T-helper 22 cell (primary cell): ENCODE results near the gene TRDN.
"Not testable (repeated sequence)": the region's sequence is repeated elsewhere in the genome, so short reads cannot be mapped to it uniquely, and the experiment has no call there.

Source experiments
- DNase-seq: peaks from one replicate; pipeline ENCODE4 v3.0.0-alpha.2; 2020; ENCODE audit warnings: low read depth

TRDN gene

DNA sequence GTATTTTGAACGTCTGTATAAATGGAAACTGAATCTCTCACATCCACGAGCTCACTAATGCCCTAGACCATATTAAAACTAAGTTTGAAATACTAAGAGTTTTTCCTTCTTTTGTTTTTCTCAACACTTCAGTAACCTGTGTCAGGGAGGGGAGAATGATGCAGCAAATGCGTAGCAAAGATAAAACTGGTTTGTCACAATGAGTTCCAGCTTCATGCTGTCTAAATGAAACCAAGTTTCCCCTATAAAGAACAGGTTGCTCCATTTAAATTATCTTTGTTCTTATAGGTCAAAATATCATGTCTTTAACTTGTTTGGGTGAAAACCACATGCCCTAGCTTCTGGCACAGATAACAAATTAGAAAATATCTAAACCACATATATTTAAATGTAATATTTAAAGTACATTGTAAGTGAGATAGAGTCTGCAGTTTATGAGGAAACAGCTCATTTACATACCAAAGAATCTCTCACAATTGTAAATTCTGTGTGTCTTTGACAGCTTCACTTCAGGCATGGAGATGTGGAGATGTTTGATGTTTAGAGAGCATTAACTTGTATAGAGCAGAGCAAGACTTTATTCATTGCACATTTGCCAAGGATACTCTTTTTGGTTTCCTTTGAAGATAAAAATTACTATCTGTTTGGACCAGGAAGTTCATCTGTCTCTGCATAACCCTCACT, 7.3 kb downstream of the TRDN start:
- no peak for DNase-seq

DNA sequence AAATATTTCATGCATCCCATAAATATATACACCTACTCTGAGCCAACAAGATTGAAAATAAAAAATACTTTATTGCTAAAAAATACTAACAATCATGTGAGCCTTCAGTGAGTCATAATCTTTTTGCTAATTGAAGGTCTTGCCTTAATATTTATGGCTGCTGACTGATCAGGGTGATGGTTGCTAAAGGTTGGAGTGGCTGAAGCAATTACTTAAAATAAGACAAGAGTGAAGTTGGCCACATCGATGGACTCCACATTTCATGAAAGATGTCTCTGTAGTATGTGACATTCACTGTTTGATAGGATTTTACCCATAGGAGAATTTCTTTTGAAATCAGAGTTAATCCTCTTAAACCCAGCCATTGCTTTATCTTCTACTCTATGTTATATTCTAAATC, 11.1 kb downstream of the TRDN start:
- no peak for DNase-seq

DNA sequence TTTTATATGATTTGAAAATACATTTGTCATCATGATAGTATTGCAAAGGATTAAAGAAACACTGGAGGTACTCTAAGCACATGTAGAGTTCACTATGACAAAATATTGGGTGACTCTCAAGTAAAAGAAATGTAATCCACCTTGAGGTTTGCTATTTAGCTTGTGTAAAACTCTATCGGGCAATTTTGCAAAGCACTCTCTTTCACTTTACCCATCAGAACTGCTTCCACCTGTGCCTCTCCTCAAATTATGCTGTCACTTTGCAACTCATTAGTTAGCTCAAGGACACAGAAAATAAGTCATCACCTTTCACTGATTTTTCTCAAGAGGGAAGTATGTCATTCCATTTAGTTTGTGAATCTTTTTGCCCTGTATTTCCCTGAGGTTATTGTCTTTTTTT, 14.0 kb downstream of the TRDN start:
- no peak for DNase-seq

DNA sequence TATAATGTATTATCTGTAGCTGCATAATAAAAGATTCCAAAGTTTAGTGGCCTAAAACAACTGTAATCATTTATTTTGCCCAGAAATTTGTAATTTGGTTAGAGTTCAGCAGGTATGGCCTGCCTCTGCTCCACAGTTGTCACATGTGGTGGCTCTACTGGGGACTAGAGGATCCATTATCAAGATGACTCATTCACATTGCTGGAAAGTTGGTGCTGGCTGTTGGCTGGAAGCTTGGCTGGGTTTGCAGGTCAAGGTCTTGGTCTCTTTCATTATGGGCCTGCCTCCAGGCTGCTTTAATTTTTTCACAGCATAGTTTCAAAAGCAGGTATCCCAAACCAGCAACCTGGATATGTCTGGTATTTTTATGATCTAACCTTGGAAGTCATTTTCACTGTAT, 17.6 kb downstream of the TRDN start:
- DNase-seq: no peak

DNA sequence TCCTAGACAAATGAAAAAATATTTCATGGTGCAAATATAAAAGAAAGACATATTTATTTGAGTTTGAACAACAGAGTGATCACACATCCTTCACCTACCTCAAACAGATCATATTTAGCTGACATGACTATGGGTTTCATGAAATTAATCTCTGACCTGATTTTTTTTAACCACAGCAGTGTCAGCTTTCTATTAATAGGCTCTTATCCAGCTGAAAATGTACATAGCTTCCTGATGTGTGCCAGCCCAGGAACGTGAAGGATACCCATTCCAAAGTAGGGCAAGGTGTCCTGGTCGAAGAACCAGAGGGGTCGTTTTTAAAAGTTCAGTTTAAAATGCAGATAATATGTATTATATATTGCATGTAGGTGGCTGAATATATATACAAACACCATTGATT, 19.8 kb downstream of the TRDN start:
- DNase-seq: no peak

DNA sequence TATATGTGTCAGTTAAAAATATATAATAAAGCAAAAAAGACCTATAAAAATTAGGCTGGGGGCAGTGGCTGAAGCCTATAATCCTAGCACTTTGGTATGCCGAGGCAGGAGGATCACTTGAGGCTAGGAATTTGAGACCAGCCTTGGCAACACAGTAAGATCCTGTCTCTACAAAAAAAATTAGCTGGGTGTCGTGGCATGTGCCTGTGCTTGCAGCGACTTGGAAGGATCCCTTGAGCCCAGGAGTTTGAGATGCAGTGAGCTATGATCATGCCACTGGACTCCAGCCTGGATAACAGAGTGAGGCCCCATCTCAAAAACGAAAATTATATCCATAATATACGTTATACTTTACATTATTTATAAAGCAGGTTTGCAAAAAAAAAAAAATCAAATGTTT, 20.7 kb downstream of the TRDN start:
- no peak for DNase-seq

DNA sequence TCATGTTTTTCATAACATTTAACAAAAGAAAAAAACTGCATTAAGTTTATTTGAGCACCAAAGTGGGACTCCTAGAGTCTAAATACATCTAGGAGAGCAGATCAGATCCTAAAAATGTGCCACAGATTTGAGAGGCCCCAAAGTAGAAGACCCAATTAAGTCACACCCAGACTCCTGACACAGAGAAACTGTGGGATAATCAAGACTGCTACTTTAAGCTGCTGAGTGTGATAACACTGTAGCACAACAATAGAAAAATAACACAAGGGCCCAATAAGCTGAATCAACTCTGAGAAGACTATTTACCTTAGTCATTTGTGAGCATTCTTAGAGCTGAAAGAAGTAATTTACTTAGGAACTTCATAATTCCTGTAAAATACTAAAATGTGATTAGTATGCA, 26.0 kb downstream of the TRDN start:
- DNase-seq: no peak

DNA sequence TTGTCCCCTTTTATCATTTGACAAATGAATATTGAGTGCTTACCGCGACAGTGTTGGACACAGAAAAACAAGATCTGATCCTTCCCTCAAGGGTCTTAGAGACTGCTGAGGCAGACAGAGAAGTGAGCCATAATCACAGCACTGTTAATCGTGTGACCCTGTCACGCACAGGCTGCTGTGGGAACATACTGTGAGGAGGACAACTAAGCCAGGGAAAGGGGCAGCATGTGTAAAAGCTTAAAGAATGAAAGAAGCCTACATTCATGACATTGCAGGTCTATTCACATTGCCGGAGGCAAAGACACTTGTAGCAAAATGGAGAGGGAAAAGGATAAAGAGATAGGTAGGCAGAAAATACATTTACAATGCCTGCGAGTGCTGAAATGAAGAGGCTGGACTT, 32.7 kb downstream of the TRDN start:
- no peak for DNase-seq

DNA sequence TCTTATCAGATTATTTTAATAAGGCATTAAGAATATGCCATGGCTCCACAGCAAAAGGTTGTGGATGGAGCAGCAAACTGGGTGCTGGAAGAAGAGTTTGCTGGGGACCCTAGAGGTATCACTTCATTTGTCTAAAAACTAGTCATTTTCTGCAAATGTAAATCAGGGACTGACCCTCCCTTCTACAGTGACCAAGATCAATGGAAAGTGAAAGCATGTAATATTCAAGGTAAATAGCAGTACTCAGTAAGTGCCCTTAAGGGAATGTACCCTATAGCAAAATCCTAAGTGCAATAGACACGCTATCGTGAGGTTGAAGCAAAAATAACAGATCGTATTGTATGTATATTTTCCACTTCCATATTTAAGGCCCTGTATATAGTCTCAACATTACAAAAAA, 38.7 kb downstream of the TRDN start:
- no peak for DNase-seq

DNA sequence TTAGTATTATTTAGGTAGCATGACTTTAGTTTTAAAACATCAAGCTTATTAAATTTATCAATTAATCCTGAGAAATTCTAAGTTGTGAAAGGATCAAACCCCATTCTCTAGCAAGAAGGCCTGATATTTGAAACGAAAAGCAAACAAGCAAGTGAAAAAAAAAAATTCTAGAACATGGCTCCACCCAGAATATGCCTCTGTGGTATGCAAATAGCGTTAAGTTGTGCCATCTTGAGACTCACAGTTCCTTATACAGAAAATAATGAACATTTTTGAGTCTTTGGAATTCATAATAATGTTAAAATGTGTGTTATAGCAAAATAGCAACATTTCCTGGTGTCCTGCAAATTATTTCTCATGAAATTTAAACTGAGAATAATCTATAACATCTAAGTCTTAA, 42.0 kb downstream of the TRDN start:
- no peak for DNase-seq

DNA sequence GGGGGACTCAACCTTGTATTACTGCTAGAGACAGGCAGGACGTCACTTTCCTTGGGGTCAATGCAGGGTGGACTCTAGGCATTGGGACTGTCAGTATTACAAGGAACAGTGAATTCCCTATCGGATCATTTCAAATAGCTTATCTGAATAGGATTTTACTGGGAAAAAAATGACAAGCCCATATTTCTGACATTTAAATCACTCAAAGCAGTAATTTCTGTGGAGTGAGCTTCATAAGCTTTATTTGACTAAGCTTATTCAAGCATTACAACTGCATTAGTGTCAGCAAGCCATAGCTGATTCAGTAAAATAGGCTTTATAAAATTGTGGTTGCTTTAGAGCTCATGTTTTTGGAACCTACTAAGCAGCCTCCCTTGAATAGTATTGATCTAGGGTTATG, 44.3 kb downstream of the TRDN start:
- DNase-seq: no peak

DNA sequence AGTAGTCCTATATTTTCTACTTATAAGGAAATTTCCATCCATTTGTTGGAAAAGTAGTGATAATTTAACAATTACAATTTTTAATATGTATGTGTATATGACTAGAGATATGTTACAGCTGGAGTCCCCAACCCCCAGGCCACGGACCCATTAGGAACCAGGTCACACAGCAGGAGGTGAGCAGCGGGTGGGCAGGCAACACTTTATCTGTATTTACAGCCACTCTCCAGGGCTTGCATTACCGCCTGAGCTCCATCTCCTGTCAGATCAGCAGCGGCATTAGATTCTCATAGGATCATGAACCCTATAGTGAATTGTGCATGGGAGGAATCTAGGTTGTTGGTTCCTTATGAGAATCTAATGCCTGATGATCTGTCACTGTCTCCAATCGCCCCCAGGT, 46.8 kb downstream of the TRDN start:
- DNase-seq: no peak

DNA sequence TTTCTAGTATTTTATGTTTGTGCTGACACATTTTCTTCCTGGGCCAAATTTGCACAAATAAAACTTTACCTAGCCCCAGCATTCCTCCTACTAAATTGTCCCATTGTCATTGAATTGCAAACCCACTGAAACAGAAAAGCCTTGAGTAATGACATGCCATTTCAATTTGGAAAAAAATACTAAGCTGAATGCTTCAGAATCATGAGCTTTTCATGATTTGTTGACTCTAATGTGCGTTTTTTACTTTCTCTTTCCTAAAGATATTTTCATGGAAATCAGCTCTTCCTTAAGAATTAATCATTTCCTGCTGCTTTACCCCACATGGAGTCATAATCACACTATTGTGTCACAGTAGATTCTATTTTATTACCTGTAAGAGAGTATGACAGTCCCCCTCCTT, 47.4 kb downstream of the TRDN start:
- DNase-seq: no peak

DNA sequence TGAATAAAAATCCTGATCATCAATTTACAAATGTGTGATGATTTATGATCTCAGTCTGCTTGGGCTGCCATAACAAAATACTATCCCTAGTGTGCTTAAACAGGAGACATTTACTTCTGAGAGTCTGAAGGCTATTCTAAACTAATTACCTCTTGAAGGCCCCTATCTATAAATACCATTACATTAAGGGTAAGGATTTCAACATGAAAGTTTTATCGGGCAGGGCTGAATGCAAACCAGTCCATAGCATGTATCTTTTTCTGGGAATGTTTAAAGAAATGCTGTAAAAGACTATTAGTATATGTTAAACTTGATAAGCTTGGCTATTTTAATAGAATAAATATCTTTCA, 48.2 kb downstream of the TRDN start:
- DNase-seq: no peak

DNA sequence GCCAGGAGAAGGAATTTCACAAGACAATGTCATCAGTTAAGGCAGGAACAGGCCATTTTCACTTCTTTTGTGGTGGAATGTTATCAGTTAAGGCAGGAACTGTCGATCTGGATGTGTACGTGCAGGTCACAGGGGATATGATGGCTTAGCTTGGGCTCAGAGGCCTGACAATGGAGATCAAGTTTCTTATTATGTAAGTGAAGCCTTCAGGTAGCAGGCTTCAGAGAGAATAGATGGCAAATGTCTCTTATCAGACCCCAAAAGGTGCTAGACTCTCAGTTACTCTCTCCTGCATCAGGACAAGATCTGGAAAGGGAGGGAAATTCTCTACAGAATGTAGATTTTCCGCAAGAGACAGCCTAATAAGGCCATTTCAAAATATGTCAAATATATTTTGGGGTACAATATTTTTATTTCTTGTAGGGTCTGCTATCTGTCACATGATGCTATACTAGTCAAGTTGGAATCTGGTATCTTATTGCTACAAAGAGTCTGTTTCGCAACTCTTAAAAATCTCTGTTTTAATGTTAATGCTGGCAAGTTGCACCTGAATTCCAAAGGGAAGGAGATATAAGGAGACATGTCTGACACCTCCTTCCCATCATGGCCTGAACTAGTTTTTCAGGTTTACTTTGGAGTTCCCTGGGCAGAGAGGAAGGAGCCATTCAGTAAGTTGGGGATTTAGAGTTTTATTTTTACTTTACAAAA, 48.8 kb downstream of the TRDN start:
- DNase-seq: no peak

DNA sequence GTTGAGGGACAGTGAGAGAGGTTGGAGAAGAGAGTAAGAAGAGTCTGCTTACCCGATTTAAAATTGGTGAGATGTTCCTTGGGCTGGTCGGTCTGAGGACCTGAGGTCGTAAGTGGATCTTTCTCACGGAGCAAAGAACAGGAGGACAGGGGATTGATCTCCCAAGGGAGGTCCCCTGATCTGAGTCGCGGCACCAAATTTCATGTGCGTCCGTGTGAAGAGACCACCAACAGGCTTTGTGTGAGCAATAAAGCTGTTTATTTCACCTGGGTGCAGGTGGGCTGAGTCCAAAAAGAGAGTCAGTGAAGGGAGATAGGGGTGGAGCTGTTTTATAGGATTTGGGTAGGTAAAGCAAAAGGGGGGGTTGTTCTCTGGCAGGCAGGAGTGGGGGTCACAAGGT, 49.3 kb downstream of the TRDN start:
- DNase-seq: not testable (repeated sequence)

DNA sequence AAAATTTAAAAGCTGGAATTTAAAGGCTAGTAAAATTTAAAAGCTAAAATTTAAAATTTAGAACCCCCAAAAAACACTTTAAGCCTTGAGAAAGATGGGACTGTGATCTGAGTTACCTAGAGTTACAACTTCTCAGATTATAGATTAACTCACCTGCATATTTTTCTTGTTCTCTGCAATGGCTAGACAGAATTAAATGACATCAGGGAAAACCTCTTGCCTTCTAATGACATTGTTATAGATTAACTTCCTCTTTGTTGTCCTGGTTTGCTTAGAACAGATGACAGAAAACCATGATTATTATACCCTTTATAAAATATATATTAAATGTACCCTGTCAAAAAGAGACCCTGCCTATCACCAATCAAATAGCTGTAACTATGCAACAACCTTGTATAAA, 56.4 kb downstream of the TRDN start:
- no peak for DNase-seq

DNA sequence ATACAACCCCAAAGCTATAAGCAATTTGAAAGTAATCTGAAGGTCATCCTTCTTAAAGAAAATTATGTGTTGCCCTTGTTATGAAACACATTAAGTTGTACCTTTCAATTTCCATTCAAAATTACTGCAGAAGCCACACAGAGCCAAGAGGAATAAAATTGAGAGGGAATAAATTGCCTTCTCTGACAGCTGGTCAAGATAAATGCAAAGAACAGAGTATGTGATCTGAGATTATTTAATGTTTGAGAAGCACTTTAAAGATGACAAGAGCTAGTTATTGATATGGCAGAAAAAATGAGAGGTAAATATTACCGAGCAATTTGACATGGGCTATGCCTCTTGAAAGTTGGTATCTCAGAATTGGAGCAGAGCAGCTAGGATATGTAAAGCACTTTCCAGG, 61.6 kb downstream of the TRDN start:
- no peak for DNase-seq

DNA sequence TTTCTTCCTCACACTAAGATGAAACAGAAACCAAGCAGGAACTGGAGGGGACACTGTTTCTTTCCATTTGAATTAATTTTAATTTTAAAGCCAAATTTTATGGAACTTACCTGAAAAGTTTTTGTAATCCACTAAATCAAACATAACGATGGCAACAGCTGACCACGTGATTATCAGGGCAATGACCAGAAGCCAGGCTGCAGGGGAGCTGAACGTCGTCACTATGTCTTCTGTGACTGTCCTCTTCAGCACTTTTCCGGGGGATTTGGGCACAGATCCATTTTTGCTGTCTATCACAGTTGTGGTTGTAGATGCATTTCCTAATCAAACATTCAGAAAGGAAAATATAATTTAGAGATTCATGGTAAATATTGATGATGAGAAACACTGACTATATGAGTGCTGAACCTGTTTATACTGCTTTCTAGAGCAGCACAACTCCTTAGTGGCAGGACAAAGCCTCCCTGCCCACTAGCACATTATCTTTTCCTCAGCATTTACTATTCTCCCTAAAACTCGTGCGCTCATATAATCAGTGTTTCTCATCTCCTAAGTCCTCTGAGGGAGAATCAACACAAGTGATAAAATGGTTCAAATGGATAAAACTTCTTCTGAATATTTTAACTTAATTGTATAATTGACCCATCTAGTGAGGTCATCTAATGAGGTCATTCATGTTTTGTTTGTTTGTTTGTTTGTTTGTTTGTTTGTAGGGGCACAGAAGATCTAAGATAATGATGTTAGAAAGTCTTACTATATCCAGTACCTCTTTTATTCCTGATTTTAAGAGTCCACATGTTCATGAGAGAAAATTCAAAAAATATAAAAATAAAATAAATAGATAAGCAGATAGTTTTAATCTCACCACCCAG, 65.7 kb downstream of the TRDN start:
- DNase-seq: no peak

DNA sequence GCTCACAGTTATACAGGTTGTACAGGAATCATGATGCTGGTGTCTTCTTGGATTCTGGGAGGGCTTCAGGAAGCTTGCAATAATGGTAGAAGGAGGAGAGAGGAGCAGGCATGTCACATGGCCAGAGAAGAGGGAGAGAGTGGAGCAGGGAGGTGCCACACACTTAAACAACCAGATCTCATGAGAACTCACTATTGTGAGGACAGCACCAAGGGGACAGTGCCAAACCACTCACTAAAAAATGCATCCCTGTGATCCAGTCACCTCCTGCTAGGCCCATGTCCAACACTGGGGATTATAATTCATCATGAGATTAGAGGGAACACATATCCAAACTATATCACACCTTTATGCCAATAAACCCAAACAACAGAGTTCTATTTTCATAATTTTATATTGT, 67.2 kb downstream of the TRDN start:
- DNase-seq: no peak

DNA sequence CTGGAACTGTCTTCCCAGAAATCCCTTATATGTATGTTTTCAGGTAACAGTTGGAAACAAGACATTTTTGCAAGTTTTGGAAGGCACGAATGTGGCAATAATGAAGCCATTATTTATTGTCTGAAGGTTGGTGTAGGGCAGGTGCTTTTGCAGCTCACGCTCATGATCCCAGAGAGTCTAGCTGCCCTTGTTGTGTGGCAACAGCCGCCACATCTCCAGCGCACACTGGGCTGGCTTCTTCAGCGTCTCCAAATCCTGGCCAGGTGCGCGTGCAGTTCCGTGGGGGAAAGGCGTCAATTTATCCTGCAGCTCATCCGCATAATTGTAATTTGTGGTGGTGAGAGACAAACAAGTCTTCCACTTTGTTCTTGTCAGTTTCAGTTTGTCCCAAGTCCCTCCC, 71.2 kb downstream of the TRDN start:
- DNase-seq: no peak

DNA sequence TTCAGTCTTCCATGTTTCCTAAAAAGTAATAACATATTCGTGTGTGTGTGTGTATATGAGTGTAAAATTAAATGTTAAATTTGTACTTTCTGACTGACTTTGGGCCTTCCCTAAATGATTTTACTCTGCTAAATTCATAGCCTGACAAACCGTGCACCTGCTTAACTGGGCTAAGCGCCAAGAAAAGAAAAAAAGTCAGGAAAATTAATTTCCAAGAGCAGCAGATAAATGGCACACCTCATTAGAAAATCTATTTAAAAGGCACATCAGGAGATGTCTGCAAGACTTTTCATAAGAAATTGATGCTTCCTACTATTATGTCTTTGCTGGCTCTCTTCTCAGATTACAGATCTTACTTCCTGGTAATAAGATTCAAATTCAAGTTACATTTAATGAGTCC, 72.4 kb downstream of the TRDN start:
- no peak for DNase-seq

DNA sequence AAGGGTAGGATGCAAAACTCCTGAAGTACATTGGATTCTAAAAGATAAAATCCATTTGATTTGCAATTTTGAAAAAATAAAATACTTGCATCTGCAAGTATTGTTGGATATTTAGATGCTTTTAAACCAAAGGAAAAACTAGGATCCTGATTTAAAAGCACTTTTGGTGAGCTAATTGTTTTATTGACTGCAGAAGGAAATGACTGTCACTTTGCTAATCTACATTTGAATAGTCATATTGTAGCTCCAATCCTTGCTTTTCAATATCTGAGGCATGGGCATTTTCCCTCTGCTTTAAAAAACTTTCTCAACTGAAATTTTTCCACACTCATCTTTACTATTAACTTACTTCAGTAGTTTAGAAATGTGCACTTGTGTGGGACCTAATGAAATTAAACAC, 74.1 kb downstream of the TRDN start:
- no peak for DNase-seq
